Mesendoderm (in vitro differentiated cells): ENCODE results near the gene CASS4.
"Not testable (repeated sequence)": the region's sequence is repeated elsewhere in the genome, so short reads cannot be mapped to it uniquely, and the experiment has no call there.

Experiments
- DNase-seq: peaks from one replicate; pipeline ENCODE4 v3.0.0; 2013
- H2AK5ac ChIP-seq: 2 replicates; pipeline ENCODE4 v1.6.1; 2013; ENCODE audit warnings: low read length, inconsistent platforms
- H2BK120ac ChIP-seq: 2 replicates; pipeline ENCODE4 v1.6.1; 2013; ENCODE audit warnings: low read depth, mild to moderate bottlenecking, low read length, moderate library complexity, mixed read lengths
- H2BK15ac ChIP-seq: replicated peaks from 2 replicates; pipeline ENCODE4 v1.6.1; 2013; ENCODE audit warnings: low read depth, mild to moderate bottlenecking, moderate library complexity
- H2BK5ac ChIP-seq: 2 replicates; pipeline ENCODE4 v1.6.1; 2013; ENCODE audit warnings: low read length, inconsistent platforms
- H3K18ac ChIP-seq: 2 replicates; pipeline ENCODE4 v1.6.1; 2013; ENCODE audit warnings: mild to moderate bottlenecking, low read length, mixed read lengths
- H3K23ac ChIP-seq: one replicate; pipeline ENCODE4 v1.6.1; 2013; ENCODE audit warnings: low read length
- H3K27ac ChIP-seq: 2 replicates; pipeline ENCODE4 v1.5.1; 2013; ENCODE audit warnings: low read depth, mild to moderate bottlenecking, inconsistent platforms, low read length, moderate library complexity
- H3K27me3 ChIP-seq: 2 replicates; pipeline ENCODE4 v1.6.1; 2013; ENCODE audit warnings: low read length, control low read depth, mild to moderate bottlenecking, inconsistent platforms; ENCODE audit not compliant: insufficient read depth, poor library complexity
- H3K36me3 ChIP-seq: 2 replicates; pipeline ENCODE4 v1.6.1; 2013; ENCODE audit warnings: low read length, inconsistent platforms; ENCODE audit not compliant: control insufficient read depth, insufficient read depth
- H3K4ac ChIP-seq: one replicate; pipeline ENCODE4 v1.6.1; 2013; ENCODE audit warnings: low read depth, mild to moderate bottlenecking, low read length, moderate library complexity
- H3K4me1 ChIP-seq: 2 replicates; pipeline ENCODE4 v1.6.1; 2013; ENCODE audit warnings: low read depth, low read length, inconsistent platforms; ENCODE audit not compliant: control insufficient read depth
- H3K4me2 ChIP-seq: 2 replicates; pipeline ENCODE4 v1.6.1; 2013; ENCODE audit warnings: low read length
- H3K4me3 ChIP-seq: 2 replicates; pipeline ENCODE4 v1.5.1; 2013; ENCODE audit warnings: mild to moderate bottlenecking, low read length
- H3K56ac ChIP-seq: one replicate; pipeline ENCODE4 v1.6.1; 2013; ENCODE audit warnings: low read length
- H3K79me1 ChIP-seq: 2 replicates; pipeline ENCODE4 v1.6.1; 2013; ENCODE audit warnings: low read length, inconsistent platforms
- H3K79me2 ChIP-seq: 2 replicates; pipeline ENCODE4 v1.6.1; 2013; ENCODE audit warnings: mild to moderate bottlenecking, low read length; ENCODE audit not compliant: control insufficient read depth, insufficient read depth
- H3K9ac ChIP-seq: 2 replicates; pipeline ENCODE4 v1.6.1; 2013; ENCODE audit warnings: low read length, inconsistent platforms
- H4K5ac ChIP-seq: one replicate; pipeline ENCODE4 v1.6.1; 2013; ENCODE audit warnings: low read length
- H4K8ac ChIP-seq: one replicate; pipeline ENCODE4 v1.6.1; 2013; ENCODE audit warnings: low read depth, mild to moderate bottlenecking, control low read depth, low read length, moderate library complexity
- WGBS: extraction: QIAGEN DNeasy Blood & Tissue Kit; methylation state at CpG from one replicate; pipeline ENCODE4 v1.1.7; 2013; ENCODE audit warnings: low lambda C conversion rate, missing lambda C conversion rate; ENCODE audit not compliant: insufficient coverage; ENCODE audit errors: extremely low coverage; 5-methylcytosine and 5-hydroxymethylcytosine counted together

The CASS4 gene

DNA sequence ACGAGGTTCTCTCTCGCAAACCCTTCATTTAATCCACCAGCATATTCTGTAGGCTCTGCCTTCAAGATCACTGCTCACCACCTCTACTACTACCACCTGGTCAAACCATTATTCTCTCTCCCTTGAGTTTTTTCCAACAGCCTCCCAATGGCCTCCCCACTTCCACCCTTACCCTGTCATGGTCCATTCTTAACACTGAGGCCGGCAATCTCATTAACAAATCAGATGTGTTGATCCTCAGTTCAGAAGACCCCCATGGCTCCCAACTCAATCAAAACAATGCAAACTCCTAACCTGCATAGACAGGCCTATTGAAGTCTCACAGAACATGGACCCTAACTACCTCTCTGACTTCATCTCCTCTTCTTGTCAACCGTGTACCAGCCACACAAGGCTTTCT lies 22.3 kb upstream of the CASS4 start:
- Histone ChIP-seq H3K4me2 (no peak overlapping the region), H3K18ac (no peak overlapping the region), H3K4me3 (no peak overlapping the region), H3K4me1 (peaks cover 1% of the 10 kb centered on the region), H3K23ac (no peak overlapping the region), H3K79me2 (peaks cover 62% of the 10 kb centered on the region), H2BK120ac (no peak overlapping the region), H2AK5ac (no peak overlapping the region), H2BK15ac (no peak overlapping the region), H3K56ac (no peak overlapping the region), H4K8ac (no peak overlapping the region), H3K27ac (no peak overlapping the region), H3K9ac (no peak overlapping the region), H3K4ac (no peak overlapping the region), H4K5ac (no peak overlapping the region), H2BK5ac (no peak overlapping the region), H3K36me3 (peaks cover 20% of the 10 kb centered on the region), H3K27me3 (no peaks in the 10 kb centered on the region), H3K79me1 (peaks cover 29% of the 10 kb centered on the region)
- no CpG with 5 or more reads among the region's 4 CpGs for WGBS
- DNase-seq, result no peak

DNA sequence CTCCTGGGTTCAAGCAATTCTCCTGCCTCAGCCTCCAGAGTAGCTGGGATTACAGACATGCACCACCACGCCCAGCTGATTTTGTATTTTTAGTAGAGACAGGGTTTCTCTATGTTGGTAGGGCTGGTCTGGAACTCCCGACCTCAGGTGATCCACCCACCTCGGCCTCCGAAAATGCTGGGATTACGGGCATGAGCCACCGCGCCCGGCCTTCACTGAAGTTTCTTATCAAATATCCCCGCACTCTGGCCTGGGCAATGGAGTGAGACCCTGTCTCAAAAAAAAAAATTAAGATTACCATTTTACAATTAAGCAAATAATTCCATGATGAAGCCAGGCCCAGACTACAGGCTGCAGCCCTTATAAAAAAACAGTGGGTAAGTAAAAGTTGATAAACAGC lies 21.7 kb upstream of the CASS4 start:
- not testable (repeated sequence) for H4K5ac ChIP-seq, H3K18ac ChIP-seq, H3K4me2 ChIP-seq, H3K56ac ChIP-seq, H2AK5ac ChIP-seq, DNase-seq, H3K4me1 ChIP-seq, H3K4ac ChIP-seq, H2BK120ac ChIP-seq, H3K23ac ChIP-seq, H3K4me3 ChIP-seq, H2BK15ac ChIP-seq, H3K27ac ChIP-seq, H4K8ac ChIP-seq, H3K27me3 ChIP-seq, H2BK5ac ChIP-seq
- H3K9ac ChIP-seq, result peak overlapping the region; percentile 83
- peaks cover 20% of the 10 kb centered on the region for H3K36me3 ChIP-seq
- peaks cover 63% of the 10 kb centered on the region for H3K79me2 ChIP-seq
- WGBS, result no CpG with 5 or more reads among the region's 9 CpGs
- H3K79me1 ChIP-seq, result peaks cover 28% of the 10 kb centered on the region

GRCh38 chr20:56391037-56391436 lies 21.0 kb upstream of the CASS4 start:
- H3K4me3 ChIP-seq, result peak overlapping the region; percentile 56
- H3K4me2 ChIP-seq, result peak overlapping the region; percentile 61
- H4K8ac ChIP-seq, result no peak overlapping the region
- peaks cover 24% of the 10 kb centered on the region for H3K79me1 ChIP-seq
- no peak overlapping the region for H3K23ac ChIP-seq
- no peak overlapping the region for H2AK5ac ChIP-seq
- no peak overlapping the region for H3K4ac ChIP-seq
- no peaks in the 10 kb centered on the region for H3K27me3 ChIP-seq
- no CpG with 5 or more reads among the region's 10 CpGs for WGBS
- H3K79me2 ChIP-seq, result peaks cover 59% of the 10 kb centered on the region
- no peak overlapping the region for H2BK120ac ChIP-seq
- DNase-seq, result peak; percentile 5
- H3K9ac ChIP-seq, result peak overlapping the region; percentile 83
- H4K5ac ChIP-seq, result no peak overlapping the region
- no peak overlapping the region for H2BK15ac ChIP-seq
- no peak overlapping the region for H3K27ac ChIP-seq
- peaks cover 1% of the 10 kb centered on the region for H3K4me1 ChIP-seq
- peak overlapping the region; percentile 88 for H3K56ac ChIP-seq
- H2BK5ac ChIP-seq, result no peak overlapping the region
- no peak overlapping the region for H3K18ac ChIP-seq
- H3K36me3 ChIP-seq, result peaks cover 16% of the 10 kb centered on the region

GRCh38 chr20:56391596-56392131 lies 20.4 kb upstream of the CASS4 start:
- Histone ChIP-seq H3K4me1 (peaks cover 1% of the 10 kb centered on the region), H2AK5ac (no peak overlapping the region), H3K4me2 (peak overlapping the region; percentile 61), H2BK15ac (no peak overlapping the region), H2BK120ac (no peak overlapping the region), H3K27ac (no peak overlapping the region), H2BK5ac (peak overlapping the region; percentile 41), H3K36me3 (peaks cover 15% of the 10 kb centered on the region), H3K18ac (peak overlapping the region; percentile 72), H4K8ac (no peak overlapping the region), H3K27me3 (no peaks in the 10 kb centered on the region), H3K23ac (no peak overlapping the region), H3K79me2 (peaks cover 56% of the 10 kb centered on the region), H3K4me3 (peak overlapping the region; percentile 56), H3K56ac (peak overlapping the region; percentile 88), H3K4ac (peak overlapping the region; percentile 41), H4K5ac (no peak overlapping the region), H3K79me1 (peaks cover 23% of the 10 kb centered on the region), H3K9ac (peak overlapping the region; percentile 83)
- WGBS, result no CpG with 5 or more reads among the region's 29 CpGs
- DNase-seq, result no peak

- H4K8ac ChIP-seq, result no peak within 1 kb of the TSS
- peak within 1 kb of the TSS; percentile 89 for H3K18ac ChIP-seq
- DNase-seq, result peak; percentile 100
- H3K4me2 ChIP-seq, result peak within 1 kb of the TSS; percentile 61
- peaks cover 20% of the 10 kb centered on the region for H3K36me3 ChIP-seq
- peaks cover 56% of the 10 kb centered on the region for H3K79me2 ChIP-seq
- peak within 1 kb of the TSS; percentile 97 for H3K56ac ChIP-seq
- H3K4me3 ChIP-seq, result peak within 1 kb of the TSS; percentile 86
- no peaks in the 10 kb centered on the region for H3K27me3 ChIP-seq
- H3K9ac ChIP-seq, result peak within 1 kb of the TSS; percentile 92
- H2BK120ac ChIP-seq, result no peak within 1 kb of the TSS
- peaks cover 1% of the 10 kb centered on the region for H3K4me1 ChIP-seq
- peaks cover 23% of the 10 kb centered on the region for H3K79me1 ChIP-seq
- H3K27ac ChIP-seq, result peak within 1 kb of the TSS; percentile 79
- H2BK15ac ChIP-seq, result no peak within 1 kb of the TSS
- peak within 1 kb of the TSS; percentile 42 for H2BK5ac ChIP-seq
- no peak within 1 kb of the TSS for H4K5ac ChIP-seq
- no peak within 1 kb of the TSS for H3K23ac ChIP-seq
- H3K4ac ChIP-seq, result peak within 1 kb of the TSS; percentile 94
- H2AK5ac ChIP-seq, result no peak within 1 kb of the TSS
- WGBS, result no CpG with 5 or more reads among the region's 53 CpGs
Measured at GRCh38 chr20:56392132-56392880, 19.8 kb upstream of the CASS4 start, which contains the start of the genes AURKA and CSTF1. Gene AURKA, minus strand, starts transcription at chr20:56392215. Its CDS starts 4,018 bp downstream, at chr20:56388197. Gene CSTF1, plus strand, starts transcription at chr20:56392645. Its CDS starts 2,908 bp downstream, at chr20:56395553.
